Choroid plexus epithelial cell (primary cell): ENCODE results near the gene CDON.

Experiments
- DNase-seq: peaks from one replicate; pipeline ENCODE4 v3.0.0-alpha.2; 2010; ENCODE audit warnings: low read depth
- H3K4me3 ChIP-seq: 2 replicates; pipeline ENCODE4 v1.5.1; 2011; ENCODE audit warnings: low read depth, mild to moderate bottlenecking, control low read depth, low read length, moderate library complexity
- TF ChIP-seq, protein P1 (sequence below): conservative IDR thresholded peaks from 2 replicates; pipeline ENCODE4 v1.5.1; 2011; ENCODE audit warnings: low read depth, mild to moderate bottlenecking, control low read depth, inconsistent platforms, low read length, moderate library complexity

The CDON gene

GRCh38 chr11:126083829-126084607 lies 21.4 kb upstream of the CDON start:
- no peak for DNase-seq
- no peak overlapping the region for H3K4me3 ChIP-seq
- TF ChIP-seq, protein P1, sequence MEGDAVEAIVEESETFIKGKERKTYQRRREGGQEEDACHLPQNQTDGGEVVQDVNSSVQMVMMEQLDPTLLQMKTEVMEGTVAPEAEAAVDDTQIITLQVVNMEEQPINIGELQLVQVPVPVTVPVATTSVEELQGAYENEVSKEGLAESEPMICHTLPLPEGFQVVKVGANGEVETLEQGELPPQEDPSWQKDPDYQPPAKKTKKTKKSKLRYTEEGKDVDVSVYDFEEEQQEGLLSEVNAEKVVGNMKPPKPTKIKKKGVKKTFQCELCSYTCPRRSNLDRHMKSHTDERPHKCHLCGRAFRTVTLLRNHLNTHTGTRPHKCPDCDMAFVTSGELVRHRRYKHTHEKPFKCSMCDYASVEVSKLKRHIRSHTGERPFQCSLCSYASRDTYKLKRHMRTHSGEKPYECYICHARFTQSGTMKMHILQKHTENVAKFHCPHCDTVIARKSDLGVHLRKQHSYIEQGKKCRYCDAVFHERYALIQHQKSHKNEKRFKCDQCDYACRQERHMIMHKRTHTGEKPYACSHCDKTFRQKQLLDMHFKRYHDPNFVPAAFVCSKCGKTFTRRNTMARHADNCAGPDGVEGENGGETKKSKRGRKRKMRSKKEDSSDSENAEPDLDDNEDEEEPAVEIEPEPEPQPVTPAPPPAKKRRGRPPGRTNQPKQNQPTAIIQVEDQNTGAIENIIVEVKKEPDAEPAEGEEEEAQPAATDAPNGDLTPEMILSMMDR, result no peak

DNA sequence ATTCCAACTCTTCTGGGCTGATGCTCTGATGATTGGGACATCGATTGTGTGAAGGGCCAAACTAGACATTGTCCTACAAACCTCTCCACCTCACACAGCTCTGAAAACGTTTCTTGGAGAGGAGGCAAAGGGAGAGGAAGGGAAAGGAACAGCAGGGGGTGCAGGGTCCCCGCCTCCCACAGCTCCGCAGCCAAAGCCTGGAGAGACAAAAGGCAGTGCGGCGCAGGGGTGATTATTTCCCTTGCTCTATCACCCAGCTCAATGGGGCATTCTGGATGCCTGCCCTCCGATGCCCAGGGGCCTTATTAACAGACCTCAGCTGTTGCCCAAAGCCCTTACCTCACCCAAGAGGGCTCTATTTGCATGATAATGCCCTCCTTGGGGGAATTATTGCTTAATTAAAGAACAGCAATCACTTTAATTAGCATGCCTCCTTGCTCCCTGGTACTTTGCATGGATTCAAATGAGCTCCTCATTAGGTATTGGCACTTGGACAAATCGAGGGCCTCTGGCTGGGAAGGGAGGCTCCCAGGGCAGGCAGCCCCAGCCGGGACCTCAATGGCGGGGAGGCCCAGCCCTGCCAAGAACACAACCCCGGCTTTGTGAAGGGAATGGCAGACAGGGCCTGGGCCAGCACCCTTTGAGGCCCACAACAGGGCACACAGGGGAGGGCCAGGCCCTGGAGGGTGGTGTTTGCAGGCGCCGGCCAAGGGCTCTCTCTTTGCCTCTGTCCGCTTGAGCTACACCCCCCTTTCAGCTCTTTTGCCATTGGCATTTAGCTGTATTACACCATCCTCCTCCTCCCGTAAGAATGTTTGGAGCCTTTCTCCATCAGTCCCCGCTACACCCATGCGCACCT lies 19.8 kb upstream of the CDON start:
- TF ChIP-seq, protein P1, result no peak
- no peak for DNase-seq
- H3K4me3 ChIP-seq, result no peak overlapping the region

DNA sequence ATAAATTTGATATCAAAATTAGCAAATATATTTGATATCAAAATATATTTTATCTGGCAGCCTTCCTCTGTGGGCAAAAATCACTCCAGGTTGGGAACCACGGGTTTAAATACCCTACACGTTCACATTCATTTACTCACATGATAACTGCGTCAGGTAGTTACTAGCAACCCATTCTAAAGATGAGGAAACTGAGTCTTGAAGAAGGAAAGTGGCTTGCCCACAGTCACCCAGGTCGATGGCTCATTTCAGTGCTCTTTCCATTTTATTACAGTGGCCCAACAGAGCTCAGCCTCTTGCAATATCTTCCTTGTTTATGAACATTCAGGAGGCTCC lies 19.2 kb upstream of the CDON start:
- no peak overlapping the region for H3K4me3 ChIP-seq
- no peak for DNase-seq
- TF ChIP-seq, protein P1, result no peak

GRCh38 chr11:126080161-126080941 lies 17.7 kb upstream of the CDON start:
- no peak overlapping the region for H3K4me3 ChIP-seq
- TF ChIP-seq, protein P1, result no peak
- DNase-seq, result no peak

GRCh38 chr11:126079621-126080124 lies 17.0 kb upstream of the CDON start:
- TF ChIP-seq, protein P1, result no peak
- DNase-seq, result no peak
- H3K4me3 ChIP-seq, result no peak overlapping the region

DNA sequence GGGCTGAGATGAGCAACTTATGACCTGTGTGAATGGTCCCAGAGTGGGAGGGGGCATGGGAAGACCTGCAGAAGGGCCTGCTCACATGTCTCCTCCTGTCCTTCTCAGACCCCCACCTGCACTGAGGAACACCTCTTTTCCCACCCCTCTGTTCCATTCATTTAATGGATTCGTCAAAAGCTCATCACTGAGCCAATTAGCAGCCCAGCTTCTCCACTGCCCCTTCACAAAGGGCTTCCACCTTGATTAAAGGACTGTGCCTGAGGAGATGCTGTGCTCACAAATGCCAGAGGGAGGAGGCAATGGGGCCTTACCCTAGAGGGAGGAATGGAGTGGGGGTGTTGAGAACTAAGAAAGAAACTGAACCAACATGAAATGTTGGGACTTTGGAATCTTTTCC lies 14.0 kb upstream of the CDON start:
- TF ChIP-seq, protein P1, result no peak
- no peak for DNase-seq
- no peak overlapping the region for H3K4me3 ChIP-seq
